ENCODE data around the gene TMEM81.

The TMEM81 gene

DNA sequence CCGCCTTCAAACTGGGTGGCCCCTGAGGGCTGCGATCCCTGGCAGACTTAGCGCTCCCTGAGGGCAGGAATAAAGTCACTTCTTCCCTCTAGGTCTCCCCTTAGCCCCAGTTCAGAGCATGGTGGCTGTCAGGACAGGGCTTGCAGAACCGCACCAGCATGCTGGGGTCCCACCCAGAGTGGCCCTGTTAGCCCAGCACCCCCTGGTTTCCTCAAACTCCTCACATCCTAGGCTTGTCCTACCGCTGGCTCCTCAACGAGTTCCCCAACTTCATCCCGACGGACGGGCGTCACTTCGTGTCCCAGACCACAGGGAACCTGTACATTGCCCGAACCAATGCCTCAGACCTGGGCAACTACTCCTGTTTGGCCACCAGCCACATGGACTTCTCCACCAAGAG lies 25.4 kb downstream of the TMEM81 start:
- no peak for DNase-seq

DNA sequence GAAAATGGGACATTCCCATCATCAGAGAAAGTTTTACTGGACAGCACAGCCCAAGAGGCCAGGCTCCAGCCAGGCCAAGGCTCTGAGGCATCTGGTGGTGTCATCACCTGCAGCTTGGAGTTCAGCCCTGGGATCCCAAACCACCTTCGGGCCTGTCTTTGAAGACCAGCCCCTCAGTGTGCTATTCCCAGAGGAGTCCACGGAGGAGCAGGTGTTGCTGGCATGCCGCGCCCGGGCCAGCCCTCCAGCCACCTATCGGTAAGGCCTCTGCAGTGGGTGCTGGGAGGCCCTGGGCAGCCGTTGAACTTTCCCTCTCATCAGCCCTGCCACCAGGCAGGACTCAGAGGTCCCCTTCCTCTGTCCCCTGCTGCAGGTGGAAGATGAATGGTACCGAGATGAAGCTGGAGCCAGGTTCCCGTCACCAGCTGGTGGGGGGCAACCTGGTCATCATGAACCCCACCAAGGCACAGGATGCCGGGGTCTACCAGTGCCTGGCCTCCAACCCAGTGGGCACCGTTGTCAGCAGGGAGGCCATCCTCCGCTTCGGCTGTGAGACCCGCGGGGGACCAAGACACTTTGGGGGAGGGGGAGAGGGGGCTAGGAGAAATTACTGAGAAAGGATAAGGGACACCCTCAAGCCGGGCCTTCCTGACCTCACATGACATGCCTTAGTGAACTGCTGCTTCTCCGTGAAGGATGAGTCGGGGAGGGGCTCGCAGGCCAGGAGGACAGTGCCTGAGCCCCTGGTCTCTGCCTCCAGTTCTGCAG lies 26.3 kb downstream of the TMEM81 start:
- DNase-seq: no peak

- DNase-seq: no peak
These were observed 27.2 kb downstream of the TMEM81 start for GRCh38 chr1:205056956-205057568.

DNA sequence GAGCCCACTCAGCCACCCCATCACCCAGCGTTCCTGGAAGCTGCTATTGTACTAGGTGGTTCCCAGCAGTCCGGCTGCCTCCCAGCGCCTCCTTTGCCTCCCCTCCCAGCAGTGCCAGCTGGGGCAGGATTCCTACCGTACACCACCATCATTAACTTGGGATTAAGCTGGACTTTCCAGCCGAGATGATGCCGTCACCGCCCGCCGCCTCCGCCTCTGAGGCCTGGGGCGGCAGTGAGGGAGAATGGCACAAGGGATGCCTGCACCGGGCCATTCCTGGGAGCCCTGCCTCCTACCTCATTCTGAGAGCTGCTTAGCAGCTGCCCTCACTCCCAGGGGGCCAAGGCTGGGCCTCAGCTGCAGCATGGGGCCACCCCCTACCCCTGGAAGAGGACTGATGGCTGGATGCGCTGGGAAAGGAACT lies 28.1 kb downstream of the TMEM81 start:
- no peak for DNase-seq

- no peak for DNase-seq
These were observed 30.2 kb downstream of the TMEM81 start for GRCh38 chr1:205054013-205054412.

GRCh38 chr1:205053296-205053695 lies 31.0 kb downstream of the TMEM81 start:
- DNase-seq: no peak

- no peak for DNase-seq
These were observed 31.6 kb downstream of the TMEM81 start for GRCh38 chr1:205052690-205053089.

GRCh38 chr1:205049479-205049878 lies 34.8 kb downstream of the TMEM81 start:
- no peak for DNase-seq

DNA sequence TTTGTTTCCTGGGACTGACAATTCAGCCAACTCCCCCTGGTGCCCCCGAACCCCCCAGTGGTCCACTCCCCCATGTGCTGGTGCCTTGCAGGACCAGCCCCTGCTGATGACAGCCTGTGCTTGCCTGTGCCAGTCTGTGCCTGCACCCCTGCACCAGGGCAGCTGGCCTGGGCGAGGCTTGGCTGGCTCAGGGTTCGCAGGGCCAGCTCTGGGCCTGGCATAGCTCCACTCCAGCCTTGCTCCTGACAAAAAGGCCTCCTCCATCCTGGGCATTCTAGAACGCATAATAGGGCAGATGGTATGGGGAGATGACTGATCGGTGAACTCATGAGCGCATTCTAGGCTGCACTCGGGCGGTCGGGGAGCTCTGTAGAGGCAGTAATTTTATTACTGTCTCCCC lies 35.9 kb downstream of the TMEM81 start:
- no peak for DNase-seq

- no peak for DNase-seq
These were observed 36.5 kb downstream of the TMEM81 start for GRCh38 chr1:205047764-205048231.

GRCh38 chr1:205046870-205047269 lies 37.4 kb downstream of the TMEM81 start:
- DNase-seq: no peak

DNA sequence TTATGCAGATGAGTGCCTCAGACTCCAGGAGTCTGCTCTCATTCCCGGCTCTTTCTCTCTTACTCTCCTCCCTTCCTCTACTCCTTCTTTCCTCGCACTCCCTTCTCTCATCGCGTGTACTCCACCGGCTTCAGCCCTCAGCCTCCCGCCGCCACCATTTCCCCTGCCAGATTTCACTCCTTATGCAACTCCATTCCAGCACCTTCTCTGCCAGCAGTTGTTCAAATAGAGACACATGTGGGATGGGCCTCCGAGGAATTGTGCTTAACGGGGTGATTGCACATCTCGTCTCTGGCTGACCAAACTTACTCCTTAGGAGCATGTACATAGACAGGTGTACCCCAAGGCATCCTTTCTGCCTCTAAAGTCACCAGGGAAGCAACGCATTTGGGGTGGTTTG lies 39.1 kb downstream of the TMEM81 start:
- DNase-seq: no peak

GRCh38 chr1:205044741-205045140 lies 39.5 kb downstream of the TMEM81 start:
- DNase-seq: no peak

DNA sequence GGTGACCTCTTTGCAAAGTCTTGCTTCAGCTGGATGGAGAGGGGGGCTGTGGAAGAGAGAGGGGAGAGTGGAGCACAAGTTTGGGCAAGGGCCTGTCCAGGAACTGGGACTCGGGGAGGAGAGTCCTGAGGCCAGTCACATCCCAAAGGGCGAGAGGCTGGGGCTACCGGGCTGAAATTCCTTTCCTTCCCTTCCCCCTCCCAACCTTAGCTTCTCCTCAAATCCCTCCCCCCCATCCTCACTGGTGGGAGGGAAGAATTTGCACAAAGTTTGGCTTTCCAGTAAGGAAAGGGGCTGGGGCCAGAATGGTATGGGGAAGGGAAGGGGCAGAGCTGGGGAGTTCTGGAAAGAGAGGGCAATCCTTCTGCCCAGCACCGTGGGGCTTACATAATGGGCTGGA lies 40.4 kb downstream of the TMEM81 start:
- no peak for DNase-seq

GRCh38 chr1:205042911-205043806 lies 41.1 kb downstream of the TMEM81 start, which contains the start of gene CNTN2:
CNTN2 (plus strand) TSS chr1:205043212; CDS start chr1:205053186, 9,974 bp downstream.
- peak; percentile 62 for DNase-seq

- no peak for DNase-seq
These were observed 42.0 kb downstream of the TMEM81 start for GRCh38 chr1:205041998-205042910.

DNA sequence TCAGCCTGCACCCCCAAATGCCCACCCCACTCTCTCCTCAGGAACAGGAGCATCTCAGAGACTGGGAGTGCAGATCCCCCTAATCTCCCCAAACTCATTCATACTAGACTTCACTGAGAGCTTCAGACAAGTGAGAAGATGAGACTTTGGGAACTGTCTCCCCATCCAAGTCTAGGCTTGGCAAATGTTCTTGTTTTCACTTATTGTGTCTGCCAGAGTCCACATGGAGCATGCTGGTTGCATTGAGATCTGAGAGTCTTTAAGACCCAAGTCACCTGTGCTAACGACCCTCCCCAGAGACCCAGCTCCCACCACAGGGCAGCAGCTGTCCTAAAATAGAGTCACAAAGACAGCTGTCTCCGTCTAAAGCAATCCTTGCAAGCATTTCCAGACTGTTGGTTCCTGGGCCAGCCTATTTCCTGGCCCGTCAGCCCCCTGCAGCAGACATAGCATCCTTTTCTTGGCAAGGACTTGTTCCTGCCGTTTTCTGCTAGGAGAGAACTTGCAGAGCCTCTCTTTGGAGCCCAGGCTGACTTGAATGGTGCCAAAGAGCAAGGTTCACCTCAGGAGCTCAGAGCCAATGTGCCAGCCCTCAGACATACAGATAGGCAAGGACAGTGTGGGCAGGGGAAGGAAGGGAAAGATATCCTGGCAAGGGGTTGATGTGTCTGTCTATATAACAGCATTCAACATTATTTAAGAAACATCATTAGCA lies 43.1 kb downstream of the TMEM81 start:
- DNase-seq: no peak

GRCh38 chr1:205038132-205038786 lies 46.0 kb downstream of the TMEM81 start:
- no peak for DNase-seq

GRCh38 chr1:205037539-205037938 lies 46.7 kb downstream of the TMEM81 start:
- DNase-seq: no peak

All from NCI-H1105 (cell line).